ENCODE results near the gene KATNAL2.
"Not testable (repeated sequence)": the region's sequence is repeated elsewhere in the genome, so short reads cannot be mapped to it uniquely, and the experiment has no call there.

DNA sequence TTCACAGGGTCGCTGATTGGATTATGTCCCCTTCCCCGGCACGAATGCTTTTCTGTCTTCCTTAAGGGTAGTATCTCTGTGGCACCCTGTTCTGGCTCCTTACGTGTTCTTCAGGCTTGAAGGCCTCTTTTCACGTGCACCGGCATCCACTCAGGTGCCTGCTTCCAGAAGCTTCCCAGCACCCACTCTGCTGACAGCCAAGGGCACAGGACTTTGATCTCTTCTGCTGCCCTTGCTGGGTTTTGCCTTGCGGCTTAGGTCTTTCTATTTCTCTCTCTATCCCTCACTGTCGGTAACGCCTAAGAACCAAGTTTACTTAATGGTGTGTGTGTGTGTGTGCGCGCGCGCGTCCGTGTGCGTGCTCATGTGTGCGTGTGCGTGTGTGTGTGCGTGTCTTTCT, 103.4 kb downstream of the KATNAL2 start:
- not testable (repeated sequence) for TF ChIP-seq POLR2A (IDR thresholded peaks at IDR 0.05)
- TF ChIP-seq, protein P1, sequence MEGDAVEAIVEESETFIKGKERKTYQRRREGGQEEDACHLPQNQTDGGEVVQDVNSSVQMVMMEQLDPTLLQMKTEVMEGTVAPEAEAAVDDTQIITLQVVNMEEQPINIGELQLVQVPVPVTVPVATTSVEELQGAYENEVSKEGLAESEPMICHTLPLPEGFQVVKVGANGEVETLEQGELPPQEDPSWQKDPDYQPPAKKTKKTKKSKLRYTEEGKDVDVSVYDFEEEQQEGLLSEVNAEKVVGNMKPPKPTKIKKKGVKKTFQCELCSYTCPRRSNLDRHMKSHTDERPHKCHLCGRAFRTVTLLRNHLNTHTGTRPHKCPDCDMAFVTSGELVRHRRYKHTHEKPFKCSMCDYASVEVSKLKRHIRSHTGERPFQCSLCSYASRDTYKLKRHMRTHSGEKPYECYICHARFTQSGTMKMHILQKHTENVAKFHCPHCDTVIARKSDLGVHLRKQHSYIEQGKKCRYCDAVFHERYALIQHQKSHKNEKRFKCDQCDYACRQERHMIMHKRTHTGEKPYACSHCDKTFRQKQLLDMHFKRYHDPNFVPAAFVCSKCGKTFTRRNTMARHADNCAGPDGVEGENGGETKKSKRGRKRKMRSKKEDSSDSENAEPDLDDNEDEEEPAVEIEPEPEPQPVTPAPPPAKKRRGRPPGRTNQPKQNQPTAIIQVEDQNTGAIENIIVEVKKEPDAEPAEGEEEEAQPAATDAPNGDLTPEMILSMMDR (IDR thresholded peaks at IDR 0.05): not testable (repeated sequence)

All from heart left ventricle (tissue), 13 donors.